Keratinocyte (primary cell): Measurements from ENCODE around the gene NR1H3. TPM values are rescaled to one million over a fixed set of nuclear protein-coding genes. Genes with fewer than 3 reads are reported as not detected.

Experiments
- DNase-seq: peaks from one replicate; pipeline ENCODE4 v3.0.0-alpha.2; 2011; ENCODE audit warnings: low read depth, missing footprints, low spot score
- FAIRE-seq: peaks from 2 replicates; lab custom pipeline; 2011; peaks lifted over from hg19 to GRCh38; lab: Jason Lieb, UNC
- H2AFZ ChIP-seq: 2 replicates; pipeline ENCODE4 v1.6.0; 2012; ENCODE audit warnings: low read length, control low read depth, inconsistent platforms; ENCODE audit not compliant: control insufficient read depth
- H3K27ac ChIP-seq: 2 replicates; pipeline ENCODE4 v1.5.1; 2011; ENCODE audit warnings: low read length; ENCODE audit not compliant: control insufficient read depth, insufficient read depth
- H3K27me3 ChIP-seq: 3 replicates; pipeline ENCODE4 v1.6.0; 2011; ENCODE audit warnings: low read length; ENCODE audit not compliant: control insufficient read depth, insufficient read depth; ENCODE audit errors: extremely low read depth
- H3K36me3 ChIP-seq, 2 experiments: 2 replicates in 1 of 2; 3 replicates in 1 of 2; pipeline ENCODE4 v1.5.1; 2011; ENCODE audit warnings: low read length in 2 of 2, mild to moderate bottlenecking in 1 of 2; ENCODE audit not compliant: control insufficient read depth in 2 of 2, insufficient read depth in 2 of 2; ENCODE audit errors: extremely low read depth in 1 of 2
- H3K4me1 ChIP-seq: 3 replicates; pipeline ENCODE4 v1.5.1; 2011; ENCODE audit warnings: low read length; ENCODE audit not compliant: control insufficient read depth, insufficient read depth; ENCODE audit errors: extremely low read depth
- H3K4me2 ChIP-seq: 3 replicates; pipeline ENCODE4 v1.6.0; 2011; ENCODE audit warnings: low read depth, low read length; ENCODE audit not compliant: control insufficient read depth, insufficient read depth; ENCODE audit errors: extremely low read depth
- H3K4me3 ChIP-seq, 3 experiments: fragments of 200-600 bp in 1 of 3; sonication (generic) in 1 of 3; 2 replicates in 2 of 3; 3 replicates in 1 of 3; pipeline ENCODE4 v1.5.1; 2011 to 2016; ENCODE audit warnings: low read length in 3 of 3, mild to moderate bottlenecking in 3 of 3, control low read depth in 2 of 3, inconsistent platforms in 1 of 3, low read depth in 1 of 3, mixed read lengths in 1 of 3, mixed run types in 1 of 3, moderate library complexity in 1 of 3; ENCODE audit not compliant: control insufficient read depth in 2 of 3, insufficient read depth in 2 of 3; ENCODE audit errors: extremely low read depth in 1 of 3
- H3K79me2 ChIP-seq: 2 replicates; pipeline ENCODE4 v1.6.0; 2012; ENCODE audit warnings: low read length; ENCODE audit not compliant: control insufficient read depth, insufficient read depth
- H3K9ac ChIP-seq: 3 replicates; pipeline ENCODE4 v1.6.0; 2011; ENCODE audit warnings: low read length; ENCODE audit not compliant: control insufficient read depth, insufficient read depth; ENCODE audit errors: extremely low read depth
- H3K9me1 ChIP-seq: 3 replicates; pipeline ENCODE4 v1.6.0; 2011; ENCODE audit warnings: low read length; ENCODE audit not compliant: control insufficient read depth, insufficient read depth; ENCODE audit errors: extremely low read depth
- H3K9me3 ChIP-seq: 2 replicates; pipeline ENCODE4 v1.5.1; 2012; ENCODE audit warnings: low read depth, low read length; ENCODE audit not compliant: control insufficient read depth
- H4K20me1 ChIP-seq: 3 replicates; pipeline ENCODE4 v1.6.0; 2011; ENCODE audit warnings: low read length; ENCODE audit not compliant: control insufficient read depth, insufficient read depth; ENCODE audit errors: extremely low read depth
- EZH2 ChIP-seq: IDR thresholded peaks from one replicate; pipeline ENCODE4 v1.6.1; 2012; ENCODE audit warnings: inconsistent platforms, mild to moderate bottlenecking, low read length, moderate library complexity
- dilution Hi-C: fragments of 300-500 bp; cut with MboI; formaldehyde crosslinking; loops from one replicate; pipeline ENCODE4 v1.7.0; 2020; ENCODE audit warnings: low sequenced_read_pairs; ENCODE audit not compliant: extremely low pct_ligation_motif_present
- polyA plus RNA-seq, 5 experiments: library from polyadenylated mRNA; depleted of rRNA in 3 of 5; stranded (reverse) in 3 of 5; stranded (forward) in 1 of 5; unstranded in 1 of 5; fragments of >200 nt; gene quantifications; 1 replicate in 1 of 5; 2 replicates in 3 of 5; 3 replicates in 1 of 5; pipeline versions ENCODE4 v1.2.1 to v1.2.3, GENCODE V29; 2011 to 2012; ENCODE audit warnings: missing spikeins in 2 of 5, low read depth in 1 of 5, low replicate concordance in 1 of 5
- TF ChIP-seq, protein P1 (sequence below), 3 experiments: IDR thresholded peaks in 1 of 3; conservative IDR thresholded peaks in 1 of 3; optimal IDR thresholded peaks in 1 of 3; 2 replicates in 2 of 3; 3 replicates in 1 of 3; pipeline versions ENCODE3 to v1.5.1; 2011; ENCODE audit warnings: low read length in 3 of 3, mild to moderate bottlenecking in 3 of 3, moderate library complexity in 2 of 3, control low read depth in 1 of 3, inconsistent platforms in 1 of 3; ENCODE audit not compliant: insufficient read depth in 2 of 3; ENCODE audit errors: extremely low read depth in 1 of 3

Gene NR1H3
- polyA plus RNA-seq, 1 donor (not counting 4 experiments of a cell fraction or from before 2014, with no cell fraction given): 9.1 TPM

- H4K20me1 ChIP-seq: no peaks in the 10 kb centered on the region
- H3K36me3 ChIP-seq: peaks cover 32 to 41% of the 10 kb centered on the region in 2 experiments
- no peaks in the 10 kb centered on the region for H3K9me1 ChIP-seq
- H3K9ac ChIP-seq: no peak overlapping the region
- H3K4me2 ChIP-seq: no peak overlapping the region
- no peak overlapping the region for H3K27ac ChIP-seq
- no peak overlapping the region for H2AFZ ChIP-seq
- TF ChIP-seq, protein P1, sequence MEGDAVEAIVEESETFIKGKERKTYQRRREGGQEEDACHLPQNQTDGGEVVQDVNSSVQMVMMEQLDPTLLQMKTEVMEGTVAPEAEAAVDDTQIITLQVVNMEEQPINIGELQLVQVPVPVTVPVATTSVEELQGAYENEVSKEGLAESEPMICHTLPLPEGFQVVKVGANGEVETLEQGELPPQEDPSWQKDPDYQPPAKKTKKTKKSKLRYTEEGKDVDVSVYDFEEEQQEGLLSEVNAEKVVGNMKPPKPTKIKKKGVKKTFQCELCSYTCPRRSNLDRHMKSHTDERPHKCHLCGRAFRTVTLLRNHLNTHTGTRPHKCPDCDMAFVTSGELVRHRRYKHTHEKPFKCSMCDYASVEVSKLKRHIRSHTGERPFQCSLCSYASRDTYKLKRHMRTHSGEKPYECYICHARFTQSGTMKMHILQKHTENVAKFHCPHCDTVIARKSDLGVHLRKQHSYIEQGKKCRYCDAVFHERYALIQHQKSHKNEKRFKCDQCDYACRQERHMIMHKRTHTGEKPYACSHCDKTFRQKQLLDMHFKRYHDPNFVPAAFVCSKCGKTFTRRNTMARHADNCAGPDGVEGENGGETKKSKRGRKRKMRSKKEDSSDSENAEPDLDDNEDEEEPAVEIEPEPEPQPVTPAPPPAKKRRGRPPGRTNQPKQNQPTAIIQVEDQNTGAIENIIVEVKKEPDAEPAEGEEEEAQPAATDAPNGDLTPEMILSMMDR (optimal IDR thresholded peaks at IDR 0.05 in 1 of 3, IDR thresholded peaks at IDR 0.05 in 1 of 3, conservative IDR thresholded peaks at IDR 0.05 in 1 of 3; ENCODE audit: extremely low read depth in 1 of 3, insufficient read depth in 2 of 3, low read length in 3 of 3): no peak
- TF ChIP-seq EZH2: no peak
- no peaks in the 10 kb centered on the region for H3K79me2 ChIP-seq
- H3K4me1 ChIP-seq: no peaks in the 10 kb centered on the region
- dilution Hi-C loops: no loop called here
- H3K9me3 ChIP-seq: no peaks in the 10 kb centered on the region
- H3K27me3 ChIP-seq: no peaks in the 10 kb centered on the region
- DNase-seq (no peak), FAIRE-seq (no peak)
- no peak overlapping the region for H3K4me3 ChIP-seq
These were observed 32.1 kb downstream of the NR1H3 start for GRCh38 chr11:47289856-47290255.

DNA sequence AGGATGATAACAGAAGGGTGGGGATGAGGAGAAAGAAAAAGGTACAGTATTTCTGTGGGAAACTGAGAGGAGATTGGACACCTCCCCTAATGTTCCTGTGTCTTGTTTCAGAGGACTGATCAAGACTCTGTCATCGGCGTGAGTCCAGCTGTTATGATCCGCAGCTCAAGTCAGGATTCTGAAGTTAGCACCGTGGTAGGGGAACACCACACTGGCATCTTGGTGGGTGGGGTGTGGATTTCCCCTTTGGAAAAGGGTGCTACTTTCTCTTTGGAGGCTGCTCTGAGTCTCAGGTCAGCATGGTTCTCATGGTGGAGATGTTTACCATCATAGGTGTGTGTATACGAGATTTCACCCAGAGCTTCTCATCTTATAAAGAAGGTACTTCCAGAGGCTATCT lies 37.6 kb downstream of the NR1H3 start:
- Histone ChIP-seq H3K4me3 (no peak overlapping the region), H3K4me1 (no peaks in the 10 kb centered on the region), H3K27ac (no peak overlapping the region), H3K36me3 (peaks cover 13 to 32% of the 10 kb centered on the region in 2 experiments), H3K9me1 (no peaks in the 10 kb centered on the region), H3K4me2 (no peak overlapping the region), H3K9me3 (no peaks in the 10 kb centered on the region), H3K27me3 (no peaks in the 10 kb centered on the region), H3K9ac (no peak overlapping the region), H3K79me2 (no peaks in the 10 kb centered on the region), H2AFZ (no peak overlapping the region), H4K20me1 (no peaks in the 10 kb centered on the region)
- TF ChIP-seq, protein P1 (optimal IDR thresholded peaks at IDR 0.05 in 1 of 3, IDR thresholded peaks at IDR 0.05 in 1 of 3, conservative IDR thresholded peaks at IDR 0.05 in 1 of 3; ENCODE audit: extremely low read depth in 1 of 3, insufficient read depth in 2 of 3, low read length in 3 of 3): no peak
- no peak for TF ChIP-seq EZH2
- FAIRE-seq (no peak), DNase-seq (no peak)
- dilution Hi-C loops: no loop called here
